GM12891 (cell line): Measurements from ENCODE around the gene COG7.
"Not testable (repeated sequence)": the region's sequence is repeated elsewhere in the genome, so short reads cannot be mapped to it uniquely, and the experiment has no call there.

Experiments used
- DNase-seq: peaks from one replicate; pipeline ENCODE4 v3.0.0; 2011; ENCODE audit warnings: low spot score; ENCODE audit not compliant: insufficient read length
- FAIRE-seq: peaks from 2 replicates; lab custom pipeline; 2011; peaks lifted over from hg19 to GRCh38; lab: Jason Lieb, UNC
- PAX5 ChIP-seq: IDR thresholded peaks from 2 replicates; pipeline ENCODE4 v1.6.1; 2011; ENCODE audit warnings: low read length, moderate library complexity, mild to moderate bottlenecking; ENCODE audit not compliant: insufficient read depth, severe bottlenecking
- POLR2A ChIP-seq: IDR thresholded peaks from 2 replicates; pipeline ENCODE4 v1.6.1; 2011; ENCODE audit warnings: low read depth, low read length, control low read depth
- POLR2AphosphoS5 ChIP-seq: IDR thresholded peaks from 2 replicates; pipeline ENCODE4 v1.6.1; 2011; ENCODE audit warnings: low read depth, low read length, control low read depth
- POU2F2 ChIP-seq: IDR thresholded peaks from 2 replicates; pipeline ENCODE4 v1.6.1; 2011; ENCODE audit warnings: low read depth, mild to moderate bottlenecking, control low read depth, low read length, moderate library complexity
- SPI1 ChIP-seq: IDR thresholded peaks from 2 replicates; pipeline ENCODE4 v1.6.1; 2011; ENCODE audit warnings: low read depth, low read length, control low read depth
- TAF1 ChIP-seq: IDR thresholded peaks from 2 replicates; pipeline ENCODE4 v1.6.1; 2011; ENCODE audit warnings: low read depth, low read length, control low read depth

COG7 gene

DNA sequence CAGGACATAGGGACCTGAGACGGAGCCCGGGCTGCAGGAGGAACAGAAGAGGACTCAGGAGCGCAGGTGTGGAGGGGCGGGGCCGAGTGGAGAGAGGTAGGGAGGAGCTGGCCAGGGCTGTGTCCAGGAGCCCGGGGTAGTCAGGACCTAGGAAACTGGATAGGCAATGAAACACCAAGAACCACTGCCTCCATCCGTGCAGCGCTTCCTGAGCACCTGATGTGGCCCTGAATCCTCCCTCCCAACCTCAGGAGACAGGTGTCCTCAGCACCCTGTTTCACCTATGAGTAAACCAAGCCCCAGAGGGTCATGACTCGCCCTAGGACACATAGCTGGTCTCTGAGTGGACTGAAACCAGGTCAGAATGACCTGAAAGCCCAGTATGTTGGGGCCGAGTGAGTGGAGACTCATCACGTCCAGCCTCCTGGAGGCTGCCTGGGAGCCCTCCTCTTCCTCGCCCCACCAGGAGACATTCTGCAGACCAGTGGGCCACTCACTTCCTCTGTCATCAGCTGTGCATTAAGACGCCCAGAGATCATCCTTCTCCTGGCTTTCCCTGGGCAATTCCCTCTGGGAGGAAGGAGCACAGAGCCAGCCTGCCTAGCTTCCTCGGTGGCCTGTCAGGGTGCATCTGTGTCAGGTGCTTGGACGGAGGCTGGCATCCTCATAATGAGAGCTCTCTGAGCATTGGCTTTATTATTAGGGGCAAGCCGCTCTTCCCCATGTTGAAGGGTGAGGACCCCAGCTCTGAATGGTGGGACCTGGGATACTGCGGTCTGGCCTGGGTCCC lies 78.1 kb downstream of the COG7 start:
- TF ChIP-seq SPI1 (no peak), POLR2A (no peak), TAF1 (no peak), POLR2AphosphoS5 (no peak), PAX5 (no peak), POU2F2 (no peak)
- FAIRE-seq, result no peak
- no peak for DNase-seq

DNA sequence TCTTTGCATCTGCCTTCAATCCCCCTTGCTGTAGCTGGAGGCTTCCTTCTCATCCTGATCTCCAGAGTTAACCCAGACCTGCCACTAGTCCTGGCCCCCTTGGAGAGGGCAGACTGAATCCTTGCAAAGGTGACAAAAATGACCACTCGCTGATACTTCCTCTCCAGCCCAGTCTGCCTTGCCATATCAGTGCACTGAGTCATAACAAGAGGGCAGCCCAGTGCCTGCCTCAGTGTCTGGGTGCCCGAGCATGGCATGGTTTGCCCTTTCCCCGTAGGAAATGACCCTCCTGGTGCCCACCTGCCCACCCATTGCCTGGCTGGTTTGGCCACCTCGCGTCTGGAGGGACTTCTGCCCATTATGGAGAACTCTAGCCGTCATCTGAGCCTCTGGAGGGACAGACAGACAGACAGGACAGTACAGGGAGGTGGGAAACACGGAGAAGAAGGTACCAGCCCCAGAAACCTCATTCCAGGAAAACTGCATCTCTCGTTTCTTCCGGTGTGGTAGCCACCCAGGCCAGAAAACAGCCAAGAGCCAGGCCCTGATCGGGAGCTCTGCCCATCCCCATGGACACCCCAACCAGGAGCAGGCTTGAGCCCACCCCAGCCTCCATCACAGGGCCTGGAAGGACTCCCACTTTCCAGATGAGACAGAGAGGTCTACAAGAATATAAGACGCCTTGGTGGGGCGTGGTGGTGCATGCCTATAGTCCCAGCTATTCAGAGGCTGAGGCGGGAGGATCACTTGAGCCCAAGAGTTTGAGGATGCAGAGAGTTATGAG lies 79.4 kb downstream of the COG7 start:
- TF ChIP-seq TAF1 (no peak), POLR2A (no peak), PAX5 (no peak), SPI1 (no peak), POLR2AphosphoS5 (no peak), POU2F2 (no peak)
- no peak for FAIRE-seq
- no peak for DNase-seq

GRCh38 chr16:23371368-23371767 lies 81.6 kb downstream of the COG7 start:
- FAIRE-seq (no peak), DNase-seq (no peak)
- TF ChIP-seq PAX5 (no peak), POLR2AphosphoS5 (no peak), POLR2A (no peak)

DNA sequence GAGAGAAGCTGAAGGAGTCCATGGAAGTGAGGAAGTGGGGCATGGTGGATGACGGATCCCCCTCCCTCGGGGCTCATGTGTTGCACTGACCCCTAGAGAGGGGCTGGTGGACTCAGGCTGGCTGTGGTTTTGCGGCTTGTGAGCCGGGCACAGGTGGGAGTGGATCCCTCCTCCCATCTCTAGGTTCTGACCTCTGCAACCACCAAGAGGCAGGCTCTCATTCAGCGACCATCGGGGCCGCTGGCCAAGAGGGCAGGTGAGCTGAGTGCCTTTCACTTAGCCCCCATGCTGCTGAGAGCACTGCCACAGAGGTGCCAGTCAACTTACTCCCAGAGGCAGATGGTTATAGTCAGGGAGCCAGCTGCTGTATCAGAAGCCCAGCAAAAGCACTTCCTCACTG lies 83.6 kb downstream of the COG7 start:
- DNase-seq (no peak), FAIRE-seq (no peak)
- TF ChIP-seq TAF1, result no peak
- no peak for TF ChIP-seq PAX5
- TF ChIP-seq POU2F2, result no peak
- no peak for TF ChIP-seq SPI1
- no peak for TF ChIP-seq POLR2AphosphoS5

DNA sequence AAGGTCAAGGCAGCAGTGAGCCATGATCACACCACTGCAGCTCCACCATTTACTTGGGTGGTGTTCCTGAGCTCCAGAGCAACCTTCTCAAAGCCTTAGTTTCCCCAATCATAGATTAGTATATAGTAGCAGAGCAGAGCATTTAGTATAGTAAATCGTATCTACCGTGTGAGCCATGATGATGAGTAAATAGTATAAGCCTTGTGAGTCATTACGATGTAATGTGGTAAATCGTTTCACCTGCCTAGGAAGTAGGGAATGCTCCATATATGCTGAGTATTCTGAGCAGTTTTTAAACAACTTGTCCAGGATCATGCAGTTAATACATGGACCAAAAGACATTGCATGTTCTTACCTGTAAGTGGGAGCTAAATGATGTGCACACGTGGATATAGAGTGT lies 84.5 kb downstream of the COG7 start:
- no peak for DNase-seq
- TF ChIP-seq SPI1 (no peak), POLR2A (no peak), POU2F2 (no peak), PAX5 (no peak), TAF1 (no peak), POLR2AphosphoS5 (no peak)
- no peak for FAIRE-seq

GRCh38 chr16:23367988-23368387 lies 85.0 kb downstream of the COG7 start:
- TF ChIP-seq SPI1, result no peak
- no peak for TF ChIP-seq TAF1
- no peak for TF ChIP-seq POLR2A
- FAIRE-seq (no peak), DNase-seq (no peak)

DNA sequence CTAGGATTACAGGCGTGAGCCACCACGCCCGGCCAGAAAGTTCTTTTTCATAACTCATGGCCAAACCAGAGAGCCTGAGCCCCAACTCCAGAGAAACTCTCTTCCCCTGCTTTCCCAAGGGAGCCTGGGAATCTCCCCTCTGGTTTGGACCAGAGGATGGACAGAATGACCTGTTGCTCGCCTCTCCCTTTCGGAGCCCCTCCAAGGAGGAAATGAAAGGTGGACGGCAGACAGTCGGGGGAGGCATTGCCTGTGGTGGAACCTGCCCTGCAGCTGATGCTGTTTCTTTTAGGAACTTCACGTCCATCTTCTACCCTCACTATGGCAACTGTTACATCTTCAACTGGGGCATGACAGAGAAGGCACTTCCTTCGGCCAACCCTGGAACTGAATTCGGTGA lies 85.4 kb downstream of the COG7 start:
- FAIRE-seq (no peak), DNase-seq (no peak)
- TF ChIP-seq PAX5 (no peak), POU2F2 (no peak), SPI1 (no peak)

DNA sequence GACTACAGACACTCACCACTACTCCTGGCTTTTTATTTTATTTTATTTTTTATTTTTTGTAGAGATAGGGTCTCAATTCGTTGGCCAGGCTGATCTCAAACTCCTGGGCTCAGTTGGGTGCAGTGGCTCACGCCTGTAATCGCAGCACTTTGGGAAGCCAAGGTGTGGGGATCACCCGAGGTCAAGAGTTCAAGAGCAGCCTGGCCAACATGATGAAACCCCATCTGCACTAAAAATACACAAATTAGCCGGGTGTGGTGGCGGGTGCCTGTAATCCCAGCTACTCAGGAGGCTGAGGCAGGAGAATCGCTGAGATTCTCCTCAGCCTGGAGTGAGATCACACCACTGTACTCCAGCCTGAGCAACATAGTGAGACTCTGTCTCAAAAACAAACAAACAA lies 86.6 kb downstream of the COG7 start:
- not testable (repeated sequence) for DNase-seq, FAIRE-seq

DNA sequence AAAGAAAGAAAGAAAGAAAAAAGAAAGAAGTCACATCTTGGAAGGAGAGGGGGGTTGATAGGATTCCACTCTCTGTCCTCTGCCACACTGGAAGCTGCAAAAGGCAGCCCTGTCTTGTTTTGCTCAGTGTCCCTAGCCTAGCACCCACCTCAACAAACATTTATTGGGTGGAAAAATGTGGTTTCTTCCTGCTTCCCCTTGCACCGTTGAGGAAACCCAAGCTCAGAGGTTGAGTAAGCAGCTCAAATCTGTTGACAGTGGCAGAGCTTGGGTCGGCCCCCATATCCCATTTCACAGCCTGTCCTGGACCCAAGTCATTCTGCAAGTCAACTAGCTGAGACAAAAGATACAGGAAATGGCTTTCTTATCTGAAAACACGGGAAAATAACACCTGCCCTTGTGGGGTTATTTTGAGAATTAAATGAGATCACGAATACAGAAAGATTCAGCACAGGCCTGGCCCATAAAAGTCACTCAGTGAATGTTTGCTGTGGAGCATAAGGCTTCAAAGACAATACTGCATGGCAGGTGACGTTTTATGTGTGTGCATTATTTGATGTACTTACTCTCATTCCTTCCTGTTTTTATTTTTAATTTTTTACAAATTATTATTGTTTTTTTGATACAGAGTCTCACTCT lies 87.3 kb downstream of the COG7 start:
- TF ChIP-seq PAX5 (no peak), POLR2A (no peak), SPI1 (no peak), TAF1 (no peak), POLR2AphosphoS5 (no peak), POU2F2 (no peak)
- DNase-seq (no peak), FAIRE-seq (peak; percentile 55)

DNA sequence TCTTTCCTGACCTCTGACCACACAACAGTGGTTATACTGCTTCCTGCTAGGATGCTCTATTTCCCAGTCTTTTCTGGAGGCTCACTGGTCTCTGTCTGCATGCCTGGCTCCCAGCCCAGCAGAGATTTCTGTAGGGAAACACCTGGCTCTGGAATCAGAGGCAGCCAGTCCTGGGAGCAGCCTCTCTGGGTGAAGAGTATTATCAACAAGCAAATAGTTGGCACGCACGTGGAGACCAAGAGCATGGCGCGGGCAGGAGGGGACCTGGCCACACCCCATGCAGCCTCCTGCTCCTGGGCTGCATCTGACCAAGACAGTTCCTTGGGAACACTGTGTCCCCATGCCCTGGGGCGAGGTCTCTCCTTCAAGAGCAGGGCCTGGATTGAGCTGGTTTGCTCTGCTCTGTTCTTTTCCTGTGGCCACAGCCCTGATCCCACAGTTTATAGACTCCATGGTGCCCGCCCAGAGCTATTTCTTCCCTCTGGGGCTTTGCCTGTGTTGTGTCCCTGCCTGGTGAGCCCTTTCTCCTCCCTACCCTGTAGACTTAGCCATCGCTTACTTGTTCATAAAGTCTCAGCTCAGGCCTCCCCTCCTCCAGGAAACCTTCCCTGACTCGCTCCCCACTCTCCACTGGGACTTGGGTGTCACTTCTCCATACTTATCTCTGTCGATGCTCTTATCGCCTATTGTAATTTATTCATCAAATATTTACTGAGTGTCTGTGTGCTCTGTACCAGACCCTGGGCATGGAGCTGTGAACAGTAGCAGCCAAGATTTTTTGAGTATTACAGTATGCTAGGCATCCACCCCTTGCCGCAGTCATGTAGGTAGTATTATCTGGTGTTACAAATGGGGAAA lies 90.3 kb downstream of the COG7 start:
- FAIRE-seq, result no peak
- DNase-seq, result no peak

More for the DNA sequence above, 90.3 kb downstream of the COG7 start:
- TF ChIP-seq POU2F2 (no peak), SPI1 (no peak), TAF1 (no peak), POLR2A (no peak), PAX5 (no peak), POLR2AphosphoS5 (no peak)
